ENCODE results near the gene CELF4.

CELF4 gene

DNA sequence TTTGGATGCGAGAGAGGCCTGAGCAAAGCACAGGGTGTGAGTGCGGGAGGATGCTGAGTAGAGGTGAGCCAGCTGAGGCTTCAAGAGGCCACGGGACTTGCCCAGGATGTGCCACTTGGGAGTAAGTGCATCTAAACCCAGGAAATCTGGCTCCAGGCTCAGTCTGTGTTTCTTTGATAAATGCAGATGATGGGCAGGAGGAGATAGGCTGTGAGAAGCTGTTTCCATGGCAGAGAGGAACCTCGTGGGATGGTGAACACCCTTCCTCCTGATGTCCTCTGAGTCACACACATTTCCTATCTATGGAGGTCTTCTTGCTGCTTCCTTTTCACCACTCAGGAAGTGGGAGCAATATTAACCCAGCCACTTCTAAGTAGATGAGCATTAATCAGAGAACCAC lies 38.4 kb upstream of the CELF4 start:
- DNase-seq (ENCODE audit: low read depth): no peak
- no peak overlapping the region for H3K4me3 ChIP-seq (ENCODE audit: control insufficient read depth, low read depth, low read length)
- TF ChIP-seq, protein P1, sequence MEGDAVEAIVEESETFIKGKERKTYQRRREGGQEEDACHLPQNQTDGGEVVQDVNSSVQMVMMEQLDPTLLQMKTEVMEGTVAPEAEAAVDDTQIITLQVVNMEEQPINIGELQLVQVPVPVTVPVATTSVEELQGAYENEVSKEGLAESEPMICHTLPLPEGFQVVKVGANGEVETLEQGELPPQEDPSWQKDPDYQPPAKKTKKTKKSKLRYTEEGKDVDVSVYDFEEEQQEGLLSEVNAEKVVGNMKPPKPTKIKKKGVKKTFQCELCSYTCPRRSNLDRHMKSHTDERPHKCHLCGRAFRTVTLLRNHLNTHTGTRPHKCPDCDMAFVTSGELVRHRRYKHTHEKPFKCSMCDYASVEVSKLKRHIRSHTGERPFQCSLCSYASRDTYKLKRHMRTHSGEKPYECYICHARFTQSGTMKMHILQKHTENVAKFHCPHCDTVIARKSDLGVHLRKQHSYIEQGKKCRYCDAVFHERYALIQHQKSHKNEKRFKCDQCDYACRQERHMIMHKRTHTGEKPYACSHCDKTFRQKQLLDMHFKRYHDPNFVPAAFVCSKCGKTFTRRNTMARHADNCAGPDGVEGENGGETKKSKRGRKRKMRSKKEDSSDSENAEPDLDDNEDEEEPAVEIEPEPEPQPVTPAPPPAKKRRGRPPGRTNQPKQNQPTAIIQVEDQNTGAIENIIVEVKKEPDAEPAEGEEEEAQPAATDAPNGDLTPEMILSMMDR (conservative IDR thresholded peaks at IDR 0.05; ENCODE audit: control insufficient read depth, insufficient read depth, low read depth, low read length): no peak

DNA sequence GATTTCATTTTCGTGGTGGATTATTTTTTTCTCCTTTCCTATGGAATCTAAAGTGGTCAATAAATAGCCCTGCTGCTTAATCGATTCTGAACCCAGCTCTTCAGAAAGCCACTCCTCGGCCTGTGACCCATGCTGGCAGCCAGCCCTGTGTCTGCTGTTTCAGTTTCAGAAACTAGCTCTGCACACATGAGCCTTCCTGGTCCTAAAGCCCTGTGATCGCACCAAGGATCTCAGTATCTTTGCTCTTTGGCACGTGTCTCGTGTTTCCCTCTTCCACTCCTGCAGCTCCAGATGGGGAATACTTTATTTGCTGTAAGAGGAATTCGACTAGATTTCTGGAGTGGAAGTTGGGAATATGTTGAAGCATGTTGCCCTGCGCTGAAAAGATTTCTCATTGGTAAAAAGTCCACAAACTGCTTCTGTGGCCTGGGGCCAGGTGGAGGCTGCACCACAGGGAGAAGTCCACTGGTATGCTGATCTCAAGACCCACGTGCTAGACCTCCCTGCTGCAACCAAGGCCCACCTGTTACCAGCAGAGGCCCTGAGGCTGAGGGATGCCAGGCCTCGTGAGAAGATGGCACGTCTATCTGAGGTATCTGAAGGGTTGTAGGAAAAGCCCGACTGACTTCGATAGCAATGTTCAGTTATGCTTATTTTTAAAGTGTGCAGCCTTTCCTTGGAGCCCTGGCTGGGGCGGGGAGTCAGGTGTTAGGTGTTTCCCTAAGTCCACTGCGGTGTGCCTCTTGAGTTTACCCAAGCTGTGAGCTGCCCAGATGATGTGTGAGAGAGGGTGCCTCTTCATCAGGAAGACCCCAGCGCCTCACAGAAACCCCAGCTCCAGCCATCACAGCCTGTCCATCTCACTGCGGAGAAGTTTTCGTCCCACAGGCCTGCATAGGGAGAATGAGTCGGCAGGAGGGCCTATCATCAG lies 33.6 kb upstream of the CELF4 start:
- TF ChIP-seq, protein P1 (conservative IDR thresholded peaks at IDR 0.05; ENCODE audit: control insufficient read depth, insufficient read depth, low read depth, low read length): no peak
- no peak for DNase-seq (ENCODE audit: low read depth)
- no peak overlapping the region for H3K4me3 ChIP-seq (ENCODE audit: control insufficient read depth, low read depth, low read length)

DNA sequence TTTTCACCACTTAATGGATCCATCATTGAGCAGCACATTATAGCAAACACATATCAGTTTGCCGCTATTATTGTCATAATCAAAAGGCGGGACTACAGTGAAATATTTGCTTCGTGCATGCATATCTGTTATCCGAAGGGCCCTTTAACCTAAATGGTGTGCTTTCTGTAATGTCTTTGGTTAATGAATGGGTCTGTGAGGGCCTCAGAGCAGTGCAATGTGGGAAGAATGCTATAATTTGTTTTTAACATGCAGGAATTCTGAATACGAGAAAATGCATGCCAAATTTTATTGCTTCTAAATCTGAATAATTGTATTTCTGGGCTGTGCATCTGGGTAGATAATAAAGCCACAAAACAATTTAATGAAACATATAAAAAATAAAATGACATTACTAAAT lies 32.8 kb upstream of the CELF4 start:
- TF ChIP-seq, protein P1 (conservative IDR thresholded peaks at IDR 0.05; ENCODE audit: control insufficient read depth, insufficient read depth, low read depth, low read length): no peak
- H3K4me3 ChIP-seq (ENCODE audit: control insufficient read depth, low read depth, low read length): no peak overlapping the region
- no peak for DNase-seq (ENCODE audit: low read depth)

DNA sequence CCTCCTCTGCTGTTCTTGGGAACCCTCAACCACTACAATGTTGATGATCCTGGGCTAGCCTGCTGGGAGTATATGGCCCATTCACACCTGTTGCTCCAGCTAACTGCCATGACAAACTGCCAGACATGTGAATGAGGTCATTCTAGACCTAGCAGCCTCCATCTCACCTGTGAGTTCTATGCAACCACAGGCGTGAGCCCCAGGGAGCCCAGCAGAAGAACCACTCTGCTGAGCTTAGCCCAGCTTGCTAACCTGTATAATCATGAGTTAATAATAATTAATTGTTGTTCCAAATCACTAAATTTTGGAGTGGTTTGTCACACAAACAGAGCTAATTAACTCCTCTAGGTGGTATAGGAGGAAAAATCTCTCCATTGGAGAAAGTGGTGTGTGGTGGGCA lies 24.7 kb upstream of the CELF4 start:
- no peak overlapping the region for H3K4me3 ChIP-seq (ENCODE audit: control insufficient read depth, low read depth, low read length)
- TF ChIP-seq, protein P1 (conservative IDR thresholded peaks at IDR 0.05; ENCODE audit: control insufficient read depth, insufficient read depth, low read depth, low read length): no peak
- no peak for DNase-seq (ENCODE audit: low read depth)

DNA sequence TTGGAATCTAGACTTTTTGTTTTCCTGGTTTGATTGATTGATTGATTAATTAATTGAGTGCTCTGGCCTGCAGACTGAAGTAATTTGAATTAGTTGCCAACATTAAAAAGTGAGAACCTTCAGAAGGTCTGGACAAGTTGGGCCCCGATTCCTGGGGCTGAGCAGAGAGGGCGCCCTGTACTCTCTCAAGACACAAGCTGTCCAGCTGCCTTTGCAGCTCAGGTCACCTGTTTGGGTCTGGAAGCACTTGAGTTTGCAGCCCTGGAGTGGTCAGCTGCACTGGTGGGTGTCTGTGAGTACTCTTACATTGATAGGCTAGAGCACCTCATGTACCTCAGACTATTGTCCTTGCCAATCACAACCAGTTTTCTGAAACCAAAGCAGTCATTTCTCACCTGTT lies 22.7 kb upstream of the CELF4 start:
- TF ChIP-seq, protein P1 (conservative IDR thresholded peaks at IDR 0.05; ENCODE audit: control insufficient read depth, insufficient read depth, low read depth, low read length): no peak

DNA sequence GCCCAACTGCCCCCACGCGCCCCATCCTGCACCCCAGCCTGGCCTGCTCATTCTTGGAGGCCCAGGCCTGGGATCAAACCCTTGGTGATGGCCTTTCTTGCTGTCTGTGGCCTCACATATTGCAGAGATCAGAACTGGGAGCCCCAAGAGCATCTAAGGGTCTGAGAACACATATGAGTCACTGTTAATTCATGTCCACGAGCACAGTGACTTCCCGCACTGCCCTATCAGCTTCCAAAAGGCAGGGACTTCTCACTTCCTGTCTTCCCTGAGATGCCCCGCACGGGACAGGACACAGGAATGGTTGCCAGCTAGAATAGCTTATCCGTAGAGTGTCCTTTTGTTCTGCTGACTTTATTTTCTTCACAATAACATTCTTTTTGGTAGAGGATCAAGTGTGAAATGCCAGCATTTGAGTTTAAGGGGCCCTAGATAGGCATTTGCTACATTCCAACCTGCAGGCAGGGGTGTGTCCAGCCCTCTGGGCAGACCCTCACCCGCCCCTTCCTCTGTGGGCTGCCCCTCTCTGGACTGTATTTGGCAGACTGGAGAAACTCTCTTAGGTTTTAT lies 21.1 kb upstream of the CELF4 start:
- DNase-seq (ENCODE audit: low read depth): no peak
- TF ChIP-seq, protein P1 (conservative IDR thresholded peaks at IDR 0.05; ENCODE audit: control insufficient read depth, insufficient read depth, low read depth, low read length): no peak
- no peak overlapping the region for H3K4me3 ChIP-seq (ENCODE audit: control insufficient read depth, low read depth, low read length)

More for the DNA sequence above, 22.7 kb upstream of the CELF4 start:
- H3K4me3 ChIP-seq (ENCODE audit: control insufficient read depth, low read depth, low read length): no peak overlapping the region
- no peak for DNase-seq (ENCODE audit: low read depth)

Data from fibroblast of mammary gland (primary cell).